Prostate gland (tissue), 2 donors: ENCODE data around the gene ELP5.

Experiments used
- POLR2A ChIP-seq: fragments of 450-650 bp; IDR thresholded peaks from one replicate; pipeline ENCODE4 v1.6.1; 2016; ENCODE audit warnings: antibody characterized with exemption, mild to moderate bottlenecking
- POLR2AphosphoS5 ChIP-seq: sonication (generic); formaldehyde crosslinking; IDR thresholded peaks from one replicate; pipeline ENCODE4 v1.6.1; 2017; ENCODE audit warnings: antibody characterized with exemption
- TF ChIP-seq, protein P1 (sequence below), 4 experiments: fragments of 200-600 bp in 2 of 4; fragments of 450-650 bp in 2 of 4; sonication (generic) in 2 of 4; IDR thresholded peaks; 1 replicate in 3 of 4; 2 replicates in 1 of 4; pipeline ENCODE4 v1.5.1; 2016 to 2019; ENCODE audit warnings: antibody characterized with exemption in 4 of 4, mild to moderate bottlenecking in 2 of 4, moderate library complexity in 2 of 4

GRCh38 chr17:7219229-7219811 is 32.7 kb upstream of the ELP5 start:
- TF ChIP-seq, protein P1, sequence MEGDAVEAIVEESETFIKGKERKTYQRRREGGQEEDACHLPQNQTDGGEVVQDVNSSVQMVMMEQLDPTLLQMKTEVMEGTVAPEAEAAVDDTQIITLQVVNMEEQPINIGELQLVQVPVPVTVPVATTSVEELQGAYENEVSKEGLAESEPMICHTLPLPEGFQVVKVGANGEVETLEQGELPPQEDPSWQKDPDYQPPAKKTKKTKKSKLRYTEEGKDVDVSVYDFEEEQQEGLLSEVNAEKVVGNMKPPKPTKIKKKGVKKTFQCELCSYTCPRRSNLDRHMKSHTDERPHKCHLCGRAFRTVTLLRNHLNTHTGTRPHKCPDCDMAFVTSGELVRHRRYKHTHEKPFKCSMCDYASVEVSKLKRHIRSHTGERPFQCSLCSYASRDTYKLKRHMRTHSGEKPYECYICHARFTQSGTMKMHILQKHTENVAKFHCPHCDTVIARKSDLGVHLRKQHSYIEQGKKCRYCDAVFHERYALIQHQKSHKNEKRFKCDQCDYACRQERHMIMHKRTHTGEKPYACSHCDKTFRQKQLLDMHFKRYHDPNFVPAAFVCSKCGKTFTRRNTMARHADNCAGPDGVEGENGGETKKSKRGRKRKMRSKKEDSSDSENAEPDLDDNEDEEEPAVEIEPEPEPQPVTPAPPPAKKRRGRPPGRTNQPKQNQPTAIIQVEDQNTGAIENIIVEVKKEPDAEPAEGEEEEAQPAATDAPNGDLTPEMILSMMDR (IDR thresholded peaks at IDR 0.05), result no peak
- TF ChIP-seq POLR2AphosphoS5, result no peak
- TF ChIP-seq POLR2A, result no peak
